GM19468 (cell line): ENCODE measurements around the gene SLC19A1.

Experiments used
- ATAC-seq: cut with Tn5 transposase; IDR thresholded peaks from one replicate; pipeline ENCODE4 v1.9.1; 2021; ENCODE audit warnings: mild to moderate bottlenecking, moderate library complexity, moderate number of reproducible peaks; ENCODE audit not compliant: unreplicated experiment; ENCODE audit errors: extremely low read depth

The SLC19A1 gene

GRCh38 chr21:45473496-45474322 is 68.5 kb downstream of the SLC19A1 start:
- ATAC-seq: no peak

- no peak for ATAC-seq
These were observed 69.5 kb downstream of the SLC19A1 start for GRCh38 chr21:45472445-45473365.

GRCh38 chr21:45471525-45472221 is 70.6 kb downstream of the SLC19A1 start:
- no peak for ATAC-seq

GRCh38 chr21:45470773-45471524 is 71.3 kb downstream of the SLC19A1 start:
- ATAC-seq: no peak

GRCh38 chr21:45470087-45470515 is 72.1 kb downstream of the SLC19A1 start:
- ATAC-seq: no peak

GRCh38 chr21:45469273-45470086 is 72.8 kb downstream of the SLC19A1 start:
- ATAC-seq: no peak

GRCh38 chr21:45468971-45469272 is 73.3 kb downstream of the SLC19A1 start:
- no peak for ATAC-seq

GRCh38 chr21:45468051-45468970 is 73.9 kb downstream of the SLC19A1 start:
- no peak for ATAC-seq

- ATAC-seq: no peak
These were observed 74.9 kb downstream of the SLC19A1 start for GRCh38 chr21:45467221-45467779.

GRCh38 chr21:45466330-45467220 is 75.7 kb downstream of the SLC19A1 start:
- ATAC-seq: no peak

- no peak for ATAC-seq
These were observed 76.5 kb downstream of the SLC19A1 start for GRCh38 chr21:45465611-45466329.

GRCh38 chr21:45465105-45465504 is 77.1 kb downstream of the SLC19A1 start:
- ATAC-seq: no peak

- ATAC-seq: no peak
These were observed 77.9 kb downstream of the SLC19A1 start for GRCh38 chr21:45464309-45464708.

- no peak for ATAC-seq
These were observed 78.4 kb downstream of the SLC19A1 start for GRCh38 chr21:45463871-45464270.

GRCh38 chr21:45461806-45462341 is 80.4 kb downstream of the SLC19A1 start:
- no peak for ATAC-seq

GRCh38 chr21:45461369-45461750 is 80.9 kb downstream of the SLC19A1 start:
- no peak for ATAC-seq
